PC-9 (cell line): ENCODE data around the gene KIF7. TPM values are rescaled to one million over a fixed set of nuclear protein-coding genes. Genes with fewer than 3 reads are reported as not detected.
"Not testable (repeated sequence)": the region's sequence is repeated elsewhere in the genome, so short reads cannot be mapped to it uniquely, and the experiment has no call there.

Experiments used
- BruUV-seq: library from RNA; stranded (reverse); fragments of 400-500 nt; replicated peaks from 2 replicates; lab custom pipeline; 2021; lab: Mats Ljungman, UMichigan
- CTCF ChIA-PET: fragments of 300-600 bp; sonication (Branson Sonifier 250); formaldehyde crosslinking; loops from one replicate; lab custom pipeline; 2022; ENCODE audit warnings: antibody characterized with exemption; lab: Charles Lee
- POLR2A ChIA-PET: fragments of 300-600 bp; sonication (Branson Sonifier 250); formaldehyde crosslinking; loops from one replicate; lab custom pipeline; 2022; ENCODE audit warnings: antibody characterized with exemption; ENCODE audit not compliant: unreplicated experiment; lab: Charles Lee
- DNase-seq, 2 experiments: peaks; one replicate each; pipeline versions ENCODE4 v3.0.0 to v3.0.0-alpha.2; 2015 to 2022; ENCODE audit warnings: mixed read lengths in 1 of 2
- H2AFZ ChIP-seq: fragments of 200-600 bp; sonication (generic); 2 replicates; pipeline ENCODE4 v1.8.1; 2017; ENCODE audit warnings: antibody characterized with exemption
- H3F3A ChIP-seq: fragments of 200-600 bp; sonication (generic); 2 replicates; pipeline ENCODE4 v1.8.1; 2017; ENCODE audit warnings: antibody characterized with exemption, mild to moderate bottlenecking, low read depth; ENCODE audit not compliant: insufficient read depth
- H3K27ac ChIP-seq: fragments of 200-600 bp; sonication (generic); 2 replicates; pipeline ENCODE4 v1.6.1; 2016; ENCODE audit warnings: mixed run types
- H3K27me3 ChIP-seq: fragments of 200-600 bp; sonication (generic); 2 replicates; pipeline ENCODE4 v1.6.1; 2016; ENCODE audit warnings: low read depth, mixed run types; ENCODE audit not compliant: insufficient read depth
- H3K36me3 ChIP-seq: fragments of 200-600 bp; sonication (generic); 2 replicates; pipeline ENCODE4 v1.6.1; 2016; ENCODE audit warnings: low read depth, mixed run types
- H3K4me1 ChIP-seq: fragments of 200-600 bp; sonication (generic); replicated peaks from 2 replicates; pipeline ENCODE4 v1.6.1; 2016; ENCODE audit warnings: mixed run types; ENCODE audit not compliant: insufficient read depth
- H3K4me2 ChIP-seq: fragments of 200-600 bp; sonication (generic); 2 replicates; pipeline ENCODE4 v1.6.1; 2017; ENCODE audit warnings: mixed run types
- H3K4me3 ChIP-seq: fragments of 200-600 bp; sonication (generic); 2 replicates; pipeline ENCODE4 v1.6.1; 2016; ENCODE audit warnings: mixed run types
- H3K79me2 ChIP-seq: fragments of 200-600 bp; sonication (generic); 2 replicates; pipeline ENCODE4 v1.6.1; 2017; ENCODE audit warnings: low read depth, mixed run types
- H3K9me2 ChIP-seq: fragments of 200-600 bp; sonication (generic); 2 replicates; pipeline ENCODE4 v1.8.1; 2017; ENCODE audit warnings: mild to moderate bottlenecking; ENCODE audit not compliant: insufficient read depth
- H3K9me3 ChIP-seq: fragments of 200-600 bp; sonication (generic); 2 replicates; pipeline ENCODE4 v1.8.1; 2016; ENCODE audit warnings: low read depth; ENCODE audit not compliant: insufficient read depth
- H4K20me1 ChIP-seq: fragments of 200-600 bp; sonication (generic); 2 replicates; pipeline ENCODE4 v1.8.1; 2017; ENCODE audit not compliant: insufficient read depth
- CTCF ChIP-seq: fragments of 200-600 bp; sonication (generic); conservative IDR thresholded peaks from 2 replicates; pipeline ENCODE4 v1.6.1; 2017; ENCODE audit warnings: mixed run types, antibody characterized with exemption, mild to moderate bottlenecking, moderate library complexity
- EZH2 ChIP-seq: fragments of 200-600 bp; sonication (generic); IDR thresholded peaks from 2 replicates; pipeline ENCODE4 v1.8.0; 2017; ENCODE audit warnings: antibody characterized with exemption, low read depth
- intact Hi-C: fragments of 100-400 bp; cut with micrococcal nuclease; formaldehyde crosslinking; loops from one replicate; pipeline ENCODE4 v1.10.0; 2022; ENCODE audit not compliant: unreplicated experiment
- total RNA-seq: library from RNA; stranded (reverse); gene quantifications from 2 replicates; pipeline ENCODE4 v1.2.3, GENCODE V29; 2021

The KIF7 gene
- total RNA-seq, 1 experiment from 2014 or later, result 13.3 TPM

- BruUV-seq, result no TSS peak
- peaks cover 21% of the 10 kb centered on the region for H3K36me3 ChIP-seq
- CTCF ChIA-PET, result no interaction called here
These were observed 68.6 kb downstream of the KIF7 start for GRCh38 chr15:89586651-89587050.

GRCh38 chr15:89580747-89581146, 74.5 kb downstream of the KIF7 start:
- H3K4me3 ChIP-seq, H4K20me1 ChIP-seq, H3K27me3 ChIP-seq, H2AFZ ChIP-seq, H3K9me2 ChIP-seq, H3K27ac ChIP-seq, H3K36me3 ChIP-seq, H3F3A ChIP-seq, BruUV-seq, H3K9me3 ChIP-seq, intact Hi-C loops, CTCF ChIA-PET, DNase-seq, H3K4me2 ChIP-seq: not testable (repeated sequence)
- Histone ChIP-seq H3K4me1 (peaks cover 20% of the 10 kb centered on the region), H3K79me2 (peaks cover 79% of the 10 kb centered on the region)
- POLR2A ChIA-PET, result interaction anchor here (0.7 kb wide), 1 partner anchor 492 kb away, joined by 3 read pairs; no protein-coding TSS in a partner anchor

More at GRCh38 chr15:89586651-89587050, 68.6 kb downstream of the KIF7 start:
- Histone ChIP-seq H3K9me3 (no peaks in the 10 kb centered on the region), H2AFZ (no peak overlapping the region), H3K27me3 (no peaks in the 10 kb centered on the region), H3K9me2 (no peaks in the 10 kb centered on the region), H3K79me2 (peaks cover 21% of the 10 kb centered on the region), H3K27ac (no peak overlapping the region), H3K4me2 (no peak overlapping the region), H3K4me3 (no peak overlapping the region), H4K20me1 (no peaks in the 10 kb centered on the region; the same call in 1 of the 2 replicates), H3K4me1 (no peaks in the 10 kb centered on the region), H3F3A (no peaks in the 10 kb centered on the region)
- no peak for DNase-seq
- no peak for TF ChIP-seq CTCF
- POLR2A ChIA-PET, result no interaction called here
- intact Hi-C loops, result no loop called here

- intact Hi-C loops, result loop anchor here (10.0 kb wide), 1 partner anchor 243 kb away; the partner anchor contains the start of gene POLG
- Histone ChIP-seq H2AFZ (0 out of 2 replicates have a peak overlapping the region, but pooled peaks have one; percentile 37), H3K4me2 (peak overlapping the region; percentile 91), H3K9me2 (no peaks in the 10 kb centered on the region), H4K20me1 (no peaks in the 10 kb centered on the region; the same call in 1 of the 2 replicates), H3K4me3 (peak overlapping the region; percentile 53; the same call in 1 of the 2 replicates), H3K4me1 (peaks cover 24% of the 10 kb centered on the region), H3K27me3 (no peaks in the 10 kb centered on the region), H3K27ac (no peak overlapping the region), H3K36me3 (no peaks in the 10 kb centered on the region; the same call in 1 of the 2 replicates), H3K9me3 (no peaks in the 10 kb centered on the region), H3F3A (no peaks in the 10 kb centered on the region; the same call in 1 of the 2 replicates), H3K79me2 (peaks cover 75% of the 10 kb centered on the region)
- ChIA-PET CTCF (no interaction called here), POLR2A (no interaction called here)
- no peak for TF ChIP-seq CTCF
- TF ChIP-seq EZH2, result no peak
- BruUV-seq, result no TSS peak
- DNase-seq, result no peak
These were observed 77.1 kb downstream of the KIF7 start for GRCh38 chr15:89578146-89578545.

Other genes starting within 250 kb of the KIF7 start
- 0.26 and 0.60 TPM in 2 replicates for gene RHCG, start 158.9 kb downstream of the KIF7 start, total RNA-seq
- 17.8 and 23.6 TPM in 2 replicates for gene TICRR, start 80.0 kb downstream of the KIF7 start, total RNA-seq
- gene PLIN1, start 23.9 kb upstream of the KIF7 start, total RNA-seq, result 1.0 and 1.3 TPM in 2 replicates
- gene PEX11A, start 35.3 kb upstream of the KIF7 start, total RNA-seq, result 11.7 and 12.8 TPM in 2 replicates
- gene WDR93, start 35.3 kb upstream of the KIF7 start, total RNA-seq, result 1.1 and 1.8 TPM in 2 replicates
- gene MESP1, start 95.8 kb upstream of the KIF7 start, total RNA-seq, result 8.5 and 17.8 TPM in 2 replicates
- 1.3 and 2.4 TPM in 2 replicates for gene MESP2, start 120.9 kb upstream of the KIF7 start, total RNA-seq
- gene ANPEP, start 159.4 kb upstream of the KIF7 start, total RNA-seq, result 172 and 175 TPM in 2 replicates
- gene AP3S2, start 238.5 kb upstream of the KIF7 start, total RNA-seq, result 49.3 and 57.6 TPM in 2 replicates